Subcutaneous adipose tissue (tissue), 4 donors: ENCODE measurements around the gene PFDN6. TPM values are rescaled to one million over a fixed set of nuclear protein-coding genes. Genes with fewer than 3 reads are reported as not detected.

Experiments
- CTCF ChIP-seq: fragments of 450-650 bp; IDR thresholded peaks from one replicate; pipeline ENCODE4 v1.5.1; 2016; ENCODE audit warnings: low read depth, mild to moderate bottlenecking, control low read depth, antibody characterized with exemption, moderate library complexity
- total RNA-seq, 4 donors: library from RNA; depleted of rRNA; stranded (reverse); fragments of >200 nt; gene quantifications; one replicate each; pipeline ENCODE4 v1.1.0, GENCODE V29; 2016

Gene PFDN6
- total RNA-seq, 4 donors from 2014 or later, result 17.1 to 31.0 (median 23.4) TPM

GRCh38 chr6:33314515-33314942, 25.1 kb downstream of the PFDN6 start:
- no peak for TF ChIP-seq CTCF

GRCh38 chr6:33314943-33315792, 25.8 kb downstream of the PFDN6 start:
- TF ChIP-seq CTCF, result no peak

- TF ChIP-seq CTCF, result no peak
These were observed 26.6 kb downstream of the PFDN6 start for GRCh38 chr6:33315793-33316602.

- TF ChIP-seq CTCF, result no peak
These were observed 27.4 kb downstream of the PFDN6 start for GRCh38 chr6:33316603-33317418.

- no peak for TF ChIP-seq CTCF
These were observed 27.9 kb downstream of the PFDN6 start for GRCh38 chr6:33317419-33317668.

- no peak for TF ChIP-seq CTCF
These were observed 28.4 kb downstream of the PFDN6 start, which contains the start of gene ZBTB22 for GRCh38 chr6:33317669-33318425. Gene ZBTB22, minus strand, starts transcription at chr6:33317744. Its CDS starts 828 bp downstream, at chr6:33316916.
